A549 (cell line): ENCODE measurements around the gene TOMM40L. TPM values are rescaled to one million over a fixed set of nuclear protein-coding genes. Genes with fewer than 3 reads are reported as not detected.

Experiments
- ATAC-seq, 2 experiments: fragments of 200-7000 bp in 1 of 2; fragments of >200 bp in 1 of 2; cut with Nextera tagmentation in 1 of 2; cut with Tn5 transposase in 1 of 2; 3 replicates each; pipeline versions ENCODE4 v1.8.0 to v1.9.1; 2018 to 2020; ENCODE audit warnings: mild to moderate bottlenecking in 1 of 2, moderate library complexity in 1 of 2
- CTCF ChIA-PET: fragments of 300-600 bp; sonication (Branson Sonifier 250); formaldehyde crosslinking; extraction: SDS; loops from one replicate; lab custom pipeline; 2021; ENCODE audit warnings: antibody characterized with exemption, inconsistent platforms; lab: Yijun Ruan, JAX
- POLR2A ChIA-PET: fragments of 350-600 bp; formaldehyde crosslinking; extraction: SDS; loops from one replicate; lab custom pipeline; 2021; ENCODE audit warnings: antibody characterized with exemption, inconsistent platforms; lab: Yijun Ruan, JAX
- DNase-seq, 2 experiments: peaks; one replicate each; pipeline versions ENCODE4 v3.0.0 to v3.0.0-alpha.2; 2011 to 2016; ENCODE audit warnings: low read depth in 1 of 2, low spot score in 1 of 2
- FAIRE-seq: peaks from 2 replicates; lab custom pipeline; 2011; peaks lifted over from hg19 to GRCh38; lab: Jason Lieb, UNC
- H3K27ac ChIP-seq, 2 experiments: fragments of >200 bp; sonication (Bioruptor Twin); formaldehyde crosslinking; 3 replicates each; pipeline ENCODE4 v1.5.1; 2016 to 2017
- H3K4me1 ChIP-seq: fragments of >200 bp; sonication (Bioruptor Twin); formaldehyde crosslinking; 3 replicates; pipeline ENCODE4 v1.6.1; 2016
- H3K4me2 ChIP-seq: fragments of >200 bp; sonication (Bioruptor Twin); formaldehyde crosslinking; 3 replicates; pipeline ENCODE4 v1.6.1; 2016
- H3K4me3 ChIP-seq: fragments of >200 bp; sonication (Bioruptor Twin); formaldehyde crosslinking; 3 replicates; pipeline ENCODE4 v1.5.1; 2016
- H3K9me3 ChIP-seq: fragments of >200 bp; sonication (Bioruptor Twin); formaldehyde crosslinking; 3 replicates; pipeline ENCODE4 v1.6.1; 2016
- CBX8 ChIP-seq: fragments of 200-600 bp; sonication (generic); IDR thresholded peaks from 2 replicates; pipeline ENCODE4 v1.6.1; 2016
- FOSB ChIP-seq: fragments of 250-450 bp; sonication (Bioruptor Pico); IDR thresholded peaks from 2 replicates; pipeline ENCODE4 v1.5.0; 2020; ENCODE audit warnings: mild to moderate bottlenecking, moderate library complexity
- FOXS1 ChIP-seq: fragments of 250-450 bp; sonication (Bioruptor Pico); IDR thresholded peaks from 2 replicates; pipeline ENCODE4 v1.5.0; 2020; ENCODE audit warnings: mild to moderate bottlenecking, moderate library complexity
- GATA3 ChIP-seq: IDR thresholded peaks from 2 replicates; pipeline ENCODE4 v1.6.1; 2012; ENCODE audit warnings: borderline replicate concordance
- HEYL ChIP-seq: fragments of 250-450 bp; sonication (Bioruptor Pico); IDR thresholded peaks from 2 replicates; pipeline ENCODE4 v1.8.0; 2021; ENCODE audit warnings: mild to moderate bottlenecking, moderate library complexity
- HOXB13 ChIP-seq: fragments of 250-450 bp; sonication (Bioruptor Pico); IDR thresholded peaks from 2 replicates; pipeline ENCODE4 v1.5.0; 2020; ENCODE audit warnings: low read depth, mild to moderate bottlenecking, moderate library complexity
- HOXB5 ChIP-seq: fragments of 250-450 bp; sonication (Bioruptor Pico); IDR thresholded peaks from 2 replicates; pipeline ENCODE4 v1.5.0; 2020; ENCODE audit warnings: mild to moderate bottlenecking, moderate library complexity
- JUN ChIP-seq, 2 experiments: fragments of >200 bp; sonication (Bioruptor Twin); formaldehyde crosslinking; IDR thresholded peaks; 2 replicates in 1 of 2; 3 replicates in 1 of 2; pipeline ENCODE4 v1.6.1; 2016 to 2017
- KDM1A ChIP-seq: fragments of 200-600 bp; sonication (generic); IDR thresholded peaks from 2 replicates; pipeline ENCODE4 v1.6.1; 2016; ENCODE audit warnings: low read depth, mild to moderate bottlenecking
- MAZ ChIP-seq: fragments of 150-350 bp; IDR thresholded peaks from 2 replicates; pipeline ENCODE4 v1.6.1; 2014; ENCODE audit warnings: antibody characterized with exemption, low read depth, low read length, borderline replicate concordance
- MYC ChIP-seq: IDR thresholded peaks from 2 replicates; pipeline ENCODE4 v1.6.1; 2012; ENCODE audit warnings: mild to moderate bottlenecking, inconsistent platforms, low read length, improper control_type of control experiment, borderline replicate concordance
- PHF8 ChIP-seq: fragments of 200-600 bp; sonication (generic); IDR thresholded peaks from 2 replicates; pipeline ENCODE4 v1.6.1; 2016; ENCODE audit warnings: low read depth, mild to moderate bottlenecking, antibody characterized with exemption, moderate library complexity, borderline replicate concordance
- RARB ChIP-seq: fragments of 250-450 bp; sonication (Bioruptor Pico); IDR thresholded peaks from 2 replicates; pipeline ENCODE4 v1.8.0; 2021; ENCODE audit warnings: mild to moderate bottlenecking, moderate library complexity
- SMC3 ChIP-seq: fragments of >200 bp; sonication (Bioruptor Twin); formaldehyde crosslinking; IDR thresholded peaks from 3 replicates; pipeline ENCODE4 v1.6.1; 2018; ENCODE audit warnings: inconsistent platforms
- SREBF2 ChIP-seq: fragments of 450-650 bp; IDR thresholded peaks from 2 replicates; pipeline ENCODE4 v1.6.1; 2014; ENCODE audit warnings: mild to moderate bottlenecking, moderate library complexity
- TP53 ChIP-seq: fragments of 250-450 bp; sonication (Bioruptor Pico); IDR thresholded peaks from 2 replicates; pipeline ENCODE4 v1.5.0; 2021; ENCODE audit warnings: mild to moderate bottlenecking, moderate library complexity
- ZFP36 ChIP-seq: fragments of 450-650 bp; IDR thresholded peaks from 2 replicates; pipeline ENCODE4 v1.6.1; 2014; ENCODE audit warnings: borderline replicate concordance; ENCODE audit not compliant: partially characterized antibody
- ZSCAN20 ChIP-seq: fragments of 250-450 bp; sonication (Bioruptor Pico); IDR thresholded peaks from 2 replicates; pipeline ENCODE4 v1.8.0; 2022; ENCODE audit warnings: mild to moderate bottlenecking, moderate library complexity
- WGBS: methylation state at CpG from one replicate; pipeline ENCODE4 v1.1.6; 2017; ENCODE audit errors: missing lambda C conversion rate; 5-methylcytosine and 5-hydroxymethylcytosine counted together
- polyA plus RNA-seq, 4 experiments: library from polyadenylated mRNA; depleted of rRNA in 3 of 4; stranded (reverse); fragments of >200 nt; fragmentation: RNase III in 1 of 4; extraction: RNeasy Plus Mini Kit Qiagen cat#74134 plus additional on column Dnase treatment in 1 of 4; gene quantifications; 2 replicates in 3 of 4; 3 replicates in 1 of 4; pipeline ENCODE4 v1.2.3, GENCODE V29; 2011 to 2017
- TF ChIP-seq, protein P1 (sequence below): fragments of >200 bp; sonication (Bioruptor Twin); formaldehyde crosslinking; IDR thresholded peaks from 3 replicates; pipeline ENCODE4 v1.5.1; 2016
- TF ChIP-seq, protein P2 (sequence below): IDR thresholded peaks from 2 replicates; pipeline ENCODE4 v1.6.1; 2012; ENCODE audit warnings: low read depth, borderline replicate concordance
- TF ChIP-seq, protein P3 (sequence below): fragments of 150-350 bp; IDR thresholded peaks from 2 replicates; pipeline ENCODE4 v1.6.1; 2014; ENCODE audit warnings: low read depth, mild to moderate bottlenecking, low read length
- TF ChIP-seq, protein P4 (sequence below): fragments of 250-450 bp; sonication (Bioruptor Pico); IDR thresholded peaks from 2 replicates; pipeline ENCODE4 v1.5.0; 2020; ENCODE audit warnings: low read depth, mild to moderate bottlenecking, moderate library complexity
- TF ChIP-seq, protein P5 (sequence below): fragments of 450-650 bp; IDR thresholded peaks from 2 replicates; pipeline ENCODE4 v1.6.1; 2014; ENCODE audit warnings: antibody characterized with exemption
- TF ChIP-seq, protein P6 (sequence below): fragments of 200-600 bp; sonication (generic); IDR thresholded peaks from 2 replicates; pipeline ENCODE4 v1.6.1; 2016; ENCODE audit warnings: antibody characterized with exemption, mild to moderate bottlenecking, moderate library complexity

Gene TOMM40L
- polyA plus RNA-seq, 2 of the 4 experiments (the other 2 are of a cell fraction) = 6.3 to 10.2 TPM

DNA sequence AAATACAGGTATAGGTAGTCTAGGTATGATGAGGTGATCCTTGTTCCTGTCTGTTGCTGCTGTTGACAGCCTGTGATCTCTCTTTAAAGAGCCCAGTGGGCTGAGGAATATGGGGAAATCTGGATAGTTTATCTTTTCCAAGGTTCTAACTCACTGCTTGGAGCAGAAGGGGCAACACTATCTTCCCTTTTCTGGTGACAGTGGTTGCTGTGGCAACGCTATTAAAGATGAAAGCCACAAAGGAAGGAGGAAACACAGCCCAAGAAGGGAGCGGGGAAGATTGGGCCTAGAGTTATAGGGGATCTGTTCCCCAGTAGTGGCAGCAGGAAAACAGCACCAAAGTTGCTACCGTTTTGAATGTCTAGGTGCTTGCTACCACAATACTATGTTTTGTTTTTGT, 41.5 kb downstream of the TOMM40L start:
- no peaks in the 10 kb centered on the region for H3K9me3 ChIP-seq
- no peak for DNase-seq
- no peak; a peak in 1 of 6 replicates for ATAC-seq
- no peak overlapping the region for H3K4me2 ChIP-seq
- peaks cover 11% of the 10 kb centered on the region; the same call in 2 of the 3 replicates for H3K4me1 ChIP-seq
- POLR2A ChIA-PET = interaction anchor here (1.0 kb wide), 1 partner anchor 47 kb away, joined by 3 read pairs; the partner anchor contains the start of gene SDHC
- 60% methylated on average over 3 of the region's 3 CpGs for WGBS
- no peak overlapping the region for H3K4me3 ChIP-seq
- no peak overlapping the region for H3K27ac ChIP-seq
- CTCF ChIA-PET = interaction anchor here (1.2 to 3.4 kb wide), 4 partner anchors 24 to 109 kb away, joined by 3 to 16 read pairs (median 6); partner anchors contain the start of gene TOMM40L
- no peak for FAIRE-seq
- TF ChIP-seq HEYL (CRISPR knock-in tag) (no peak), FOXS1 (CRISPR knock-in tag) (no peak), FOSB (no peak), HOXB5 (CRISPR knock-in tag) (no peak), ZFP36 (no peak), CBX8 (no peak), GATA3 (no peak), SREBF2 (no peak), RARB (CRISPR knock-in tag) (no peak), MAZ (no peak), JUN (IDR thresholded peaks at IDR 0.05) (no peak), SMC3 (no peak), TP53 (CRISPR knock-in tag) (no peak), PHF8 (no peak), ZSCAN20 (no peak), MYC (no peak)
- TF ChIP-seq, protein P1, sequence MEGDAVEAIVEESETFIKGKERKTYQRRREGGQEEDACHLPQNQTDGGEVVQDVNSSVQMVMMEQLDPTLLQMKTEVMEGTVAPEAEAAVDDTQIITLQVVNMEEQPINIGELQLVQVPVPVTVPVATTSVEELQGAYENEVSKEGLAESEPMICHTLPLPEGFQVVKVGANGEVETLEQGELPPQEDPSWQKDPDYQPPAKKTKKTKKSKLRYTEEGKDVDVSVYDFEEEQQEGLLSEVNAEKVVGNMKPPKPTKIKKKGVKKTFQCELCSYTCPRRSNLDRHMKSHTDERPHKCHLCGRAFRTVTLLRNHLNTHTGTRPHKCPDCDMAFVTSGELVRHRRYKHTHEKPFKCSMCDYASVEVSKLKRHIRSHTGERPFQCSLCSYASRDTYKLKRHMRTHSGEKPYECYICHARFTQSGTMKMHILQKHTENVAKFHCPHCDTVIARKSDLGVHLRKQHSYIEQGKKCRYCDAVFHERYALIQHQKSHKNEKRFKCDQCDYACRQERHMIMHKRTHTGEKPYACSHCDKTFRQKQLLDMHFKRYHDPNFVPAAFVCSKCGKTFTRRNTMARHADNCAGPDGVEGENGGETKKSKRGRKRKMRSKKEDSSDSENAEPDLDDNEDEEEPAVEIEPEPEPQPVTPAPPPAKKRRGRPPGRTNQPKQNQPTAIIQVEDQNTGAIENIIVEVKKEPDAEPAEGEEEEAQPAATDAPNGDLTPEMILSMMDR = no peak
- TF ChIP-seq, protein P2, sequence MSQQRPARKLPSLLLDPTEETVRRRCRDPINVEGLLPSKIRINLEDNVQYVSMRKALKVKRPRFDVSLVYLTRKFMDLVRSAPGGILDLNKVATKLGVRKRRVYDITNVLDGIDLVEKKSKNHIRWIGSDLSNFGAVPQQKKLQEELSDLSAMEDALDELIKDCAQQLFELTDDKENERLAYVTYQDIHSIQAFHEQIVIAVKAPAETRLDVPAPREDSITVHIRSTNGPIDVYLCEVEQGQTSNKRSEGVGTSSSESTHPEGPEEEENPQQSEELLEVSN = no peak
- TF ChIP-seq, protein P3, sequence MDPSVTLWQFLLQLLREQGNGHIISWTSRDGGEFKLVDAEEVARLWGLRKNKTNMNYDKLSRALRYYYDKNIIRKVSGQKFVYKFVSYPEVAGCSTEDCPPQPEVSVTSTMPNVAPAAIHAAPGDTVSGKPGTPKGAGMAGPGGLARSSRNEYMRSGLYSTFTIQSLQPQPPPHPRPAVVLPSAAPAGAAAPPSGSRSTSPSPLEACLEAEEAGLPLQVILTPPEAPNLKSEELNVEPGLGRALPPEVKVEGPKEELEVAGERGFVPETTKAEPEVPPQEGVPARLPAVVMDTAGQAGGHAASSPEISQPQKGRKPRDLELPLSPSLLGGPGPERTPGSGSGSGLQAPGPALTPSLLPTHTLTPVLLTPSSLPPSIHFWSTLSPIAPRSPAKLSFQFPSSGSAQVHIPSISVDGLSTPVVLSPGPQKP = no peak
- TF ChIP-seq, protein P4, sequence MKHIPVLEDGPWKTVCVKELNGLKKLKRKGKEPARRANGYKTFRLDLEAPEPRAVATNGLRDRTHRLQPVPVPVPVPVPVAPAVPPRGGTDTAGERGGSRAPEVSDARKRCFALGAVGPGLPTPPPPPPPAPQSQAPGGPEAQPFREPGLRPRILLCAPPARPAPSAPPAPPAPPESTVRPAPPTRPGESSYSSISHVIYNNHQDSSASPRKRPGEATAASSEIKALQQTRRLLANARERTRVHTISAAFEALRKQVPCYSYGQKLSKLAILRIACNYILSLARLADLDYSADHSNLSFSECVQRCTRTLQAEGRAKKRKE = no peak
- TF ChIP-seq, all 56 proteins: peak for 0

DNA sequence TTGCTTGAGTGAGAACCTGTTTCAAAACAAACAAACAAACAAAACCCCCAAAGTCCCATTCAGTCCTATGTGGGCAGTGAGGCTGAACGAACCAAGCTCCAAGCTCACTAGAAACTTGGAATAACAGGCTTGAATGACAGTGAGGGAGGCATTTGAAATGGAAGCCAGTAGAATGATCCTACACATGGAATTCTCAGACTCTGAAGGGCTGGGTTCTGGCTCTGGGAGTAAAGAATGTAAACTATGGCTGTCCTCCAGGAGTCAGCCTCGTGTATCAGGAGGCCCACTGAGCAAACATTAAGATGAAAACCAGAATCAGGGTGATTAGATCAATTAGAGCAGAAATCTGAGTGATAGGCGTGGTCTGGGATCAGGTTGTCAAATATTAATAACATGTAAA, 47.5 kb downstream of the TOMM40L start:
- WGBS = 11% methylated on average over 3 of the region's 3 CpGs
- no peak for FAIRE-seq

More for the DNA sequence above, 47.5 kb downstream of the TOMM40L start:
- TF ChIP-seq KDM1A (no peak), SREBF2 (no peak), JUN (IDR thresholded peaks at IDR 0.05) (no peak), HOXB13 (CRISPR knock-in tag) (no peak)
- TF ChIP-seq, protein P5, sequence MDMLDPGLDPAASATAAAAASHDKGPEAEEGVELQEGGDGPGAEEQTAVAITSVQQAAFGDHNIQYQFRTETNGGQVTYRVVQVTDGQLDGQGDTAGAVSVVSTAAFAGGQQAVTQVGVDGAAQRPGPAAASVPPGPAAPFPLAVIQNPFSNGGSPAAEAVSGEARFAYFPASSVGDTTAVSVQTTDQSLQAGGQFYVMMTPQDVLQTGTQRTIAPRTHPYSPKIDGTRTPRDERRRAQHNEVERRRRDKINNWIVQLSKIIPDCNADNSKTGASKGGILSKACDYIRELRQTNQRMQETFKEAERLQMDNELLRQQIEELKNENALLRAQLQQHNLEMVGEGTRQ = no peak
- TF ChIP-seq, protein P6, sequence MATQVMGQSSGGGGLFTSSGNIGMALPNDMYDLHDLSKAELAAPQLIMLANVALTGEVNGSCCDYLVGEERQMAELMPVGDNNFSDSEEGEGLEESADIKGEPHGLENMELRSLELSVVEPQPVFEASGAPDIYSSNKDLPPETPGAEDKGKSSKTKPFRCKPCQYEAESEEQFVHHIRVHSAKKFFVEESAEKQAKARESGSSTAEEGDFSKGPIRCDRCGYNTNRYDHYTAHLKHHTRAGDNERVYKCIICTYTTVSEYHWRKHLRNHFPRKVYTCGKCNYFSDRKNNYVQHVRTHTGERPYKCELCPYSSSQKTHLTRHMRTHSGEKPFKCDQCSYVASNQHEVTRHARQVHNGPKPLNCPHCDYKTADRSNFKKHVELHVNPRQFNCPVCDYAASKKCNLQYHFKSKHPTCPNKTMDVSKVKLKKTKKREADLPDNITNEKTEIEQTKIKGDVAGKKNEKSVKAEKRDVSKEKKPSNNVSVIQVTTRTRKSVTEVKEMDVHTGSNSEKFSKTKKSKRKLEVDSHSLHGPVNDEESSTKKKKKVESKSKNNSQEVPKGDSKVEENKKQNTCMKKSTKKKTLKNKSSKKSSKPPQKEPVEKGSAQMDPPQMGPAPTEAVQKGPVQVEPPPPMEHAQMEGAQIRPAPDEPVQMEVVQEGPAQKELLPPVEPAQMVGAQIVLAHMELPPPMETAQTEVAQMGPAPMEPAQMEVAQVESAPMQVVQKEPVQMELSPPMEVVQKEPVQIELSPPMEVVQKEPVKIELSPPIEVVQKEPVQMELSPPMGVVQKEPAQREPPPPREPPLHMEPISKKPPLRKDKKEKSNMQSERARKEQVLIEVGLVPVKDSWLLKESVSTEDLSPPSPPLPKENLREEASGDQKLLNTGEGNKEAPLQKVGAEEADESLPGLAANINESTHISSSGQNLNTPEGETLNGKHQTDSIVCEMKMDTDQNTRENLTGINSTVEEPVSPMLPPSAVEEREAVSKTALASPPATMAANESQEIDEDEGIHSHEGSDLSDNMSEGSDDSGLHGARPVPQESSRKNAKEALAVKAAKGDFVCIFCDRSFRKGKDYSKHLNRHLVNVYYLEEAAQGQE = no peak
- H3K4me3 ChIP-seq = no peak overlapping the region
- H3K9me3 ChIP-seq = no peaks in the 10 kb centered on the region
- H3K4me2 ChIP-seq = no peak overlapping the region
- no peak for ATAC-seq
- ChIA-PET CTCF (interaction anchor here (1.0 to 1.9 kb wide), 3 partner anchors 16 to 44 kb away, joined by 3 to 5 read pairs (median 3); no protein-coding TSS in a partner anchor), POLR2A (no interaction called here)
- H3K4me1 ChIP-seq = no peaks in the 10 kb centered on the region
- DNase-seq = no peak
- no peak overlapping the region for H3K27ac ChIP-seq
